Femur (tissue), 1 donor: ENCODE measurements around the gene CADPS.

Experiments used
- DNase-seq: peaks from one replicate; pipeline ENCODE4 v3.0.0-alpha.2; 2017

CADPS gene

GRCh38 chr3:62805580-62806277 is 69.5 kb downstream of the CADPS start:
- DNase-seq = no peak

- no peak for DNase-seq
Observed at GRCh38 chr3:62805106-62805505, 70.1 kb downstream of the CADPS start.

DNA sequence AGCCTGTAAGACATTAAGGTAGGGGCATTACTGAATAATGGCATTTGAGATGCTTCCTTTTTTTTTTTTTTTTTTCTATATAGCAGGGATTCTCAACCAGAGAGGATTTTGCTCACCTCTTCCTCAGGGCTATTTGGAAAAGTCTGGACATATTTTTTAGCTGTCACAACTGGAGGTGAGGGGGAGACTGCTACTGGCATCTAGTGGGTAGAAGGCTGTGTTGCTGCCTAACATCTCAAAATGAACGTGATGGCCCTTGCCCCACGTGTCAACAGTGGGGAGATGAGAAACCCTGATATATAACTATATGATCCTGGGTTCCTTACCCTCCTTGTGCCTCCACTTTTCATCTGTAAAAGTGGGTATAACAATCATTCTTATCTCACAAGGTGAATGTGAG is 71.9 kb downstream of the CADPS start:
- no peak for DNase-seq

DNA sequence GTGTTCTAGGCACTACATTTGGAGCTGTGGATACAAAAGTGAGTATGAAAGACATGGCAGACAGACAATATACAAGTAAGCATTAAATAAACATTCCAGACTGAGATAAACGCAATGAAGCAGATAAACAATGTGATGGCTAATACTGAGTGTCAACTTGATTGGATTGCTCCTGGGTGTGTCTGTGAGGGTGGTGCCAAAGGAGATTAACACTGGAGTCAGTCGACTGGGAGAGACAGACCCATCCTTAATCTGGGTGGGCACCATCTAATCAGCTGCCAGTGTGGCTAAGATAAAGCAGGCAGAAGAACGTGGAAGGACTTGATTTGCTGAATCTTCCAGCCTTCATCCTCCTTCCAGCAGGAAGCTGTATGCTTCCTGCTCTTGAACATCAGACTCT is 77.2 kb downstream of the CADPS start:
- DNase-seq = no peak

DNA sequence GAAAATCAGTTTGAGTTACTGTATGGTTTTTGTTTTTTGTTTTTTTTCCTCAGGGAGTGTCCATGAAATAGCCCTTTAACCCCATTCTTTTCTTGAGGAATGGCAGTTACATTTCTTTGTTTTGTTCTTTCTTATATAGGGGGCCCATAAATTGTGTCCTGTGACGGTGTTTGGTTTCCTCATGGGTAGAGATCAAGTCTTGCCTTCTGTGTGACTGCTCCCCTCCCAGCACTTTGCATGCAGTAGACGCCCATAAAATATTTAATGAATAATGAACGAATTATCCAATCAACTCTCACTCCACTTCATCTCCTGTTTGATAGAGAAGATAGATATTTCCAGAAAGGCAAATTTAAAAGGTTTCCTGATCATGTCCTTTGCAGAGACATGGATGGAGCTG is 78.1 kb downstream of the CADPS start:
- DNase-seq = no peak

DNA sequence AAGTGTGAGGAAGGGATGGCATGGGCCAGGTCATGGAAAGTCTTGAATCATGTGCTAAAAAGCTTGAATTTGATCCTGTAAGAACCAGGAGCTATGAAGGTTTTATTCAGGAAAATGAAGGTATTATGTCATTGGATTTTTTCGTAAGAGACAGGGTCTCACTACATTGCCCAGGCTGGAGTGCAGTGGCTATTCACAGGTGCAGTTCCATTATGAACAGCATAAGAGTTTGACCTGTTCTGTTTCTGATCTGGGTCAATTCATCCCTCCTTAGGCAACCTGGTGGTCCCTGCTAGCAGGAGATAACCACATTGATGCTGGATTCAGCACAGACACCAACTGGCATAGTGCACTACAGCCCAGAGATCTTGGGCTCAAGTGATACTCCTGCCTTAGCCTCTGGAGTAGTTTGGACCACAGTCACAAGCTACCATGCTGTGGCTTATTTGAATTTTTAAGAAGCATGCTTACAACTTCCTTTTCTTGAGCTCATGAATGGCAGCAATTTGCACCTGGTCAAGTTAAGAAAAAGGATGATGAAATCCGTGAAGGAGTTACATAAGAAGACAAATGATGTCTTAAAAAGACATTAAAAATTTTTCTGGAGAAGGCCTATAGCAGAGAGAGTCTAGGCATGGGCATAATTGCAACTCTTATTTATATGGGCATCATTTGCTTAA is 79.1 kb downstream of the CADPS start:
- no peak for DNase-seq

GRCh38 chr3:62793946-62794345 is 81.3 kb downstream of the CADPS start:
- no peak for DNase-seq

- DNase-seq = no peak
Observed at GRCh38 chr3:62785384-62785783, 89.8 kb downstream of the CADPS start.

DNA sequence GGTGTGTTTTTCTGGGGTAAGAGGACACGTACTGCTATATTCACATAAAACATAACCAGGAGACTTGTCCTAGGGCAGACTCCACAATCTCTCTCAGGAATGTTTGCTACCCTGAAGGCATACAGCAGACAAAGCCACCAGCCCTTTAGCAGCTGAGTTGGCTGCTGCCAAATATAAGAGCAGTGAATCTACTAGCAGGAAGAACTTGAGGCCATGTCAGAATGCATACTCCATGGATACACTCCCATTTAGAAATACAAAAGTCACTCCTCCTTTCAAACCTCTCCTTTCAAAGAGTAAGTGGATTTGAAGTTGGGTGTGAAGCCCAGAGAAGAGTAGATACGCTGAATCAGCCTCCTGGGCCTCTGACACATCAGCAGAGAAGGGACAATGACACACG is 94.1 kb downstream of the CADPS start:
- DNase-seq = no peak

DNA sequence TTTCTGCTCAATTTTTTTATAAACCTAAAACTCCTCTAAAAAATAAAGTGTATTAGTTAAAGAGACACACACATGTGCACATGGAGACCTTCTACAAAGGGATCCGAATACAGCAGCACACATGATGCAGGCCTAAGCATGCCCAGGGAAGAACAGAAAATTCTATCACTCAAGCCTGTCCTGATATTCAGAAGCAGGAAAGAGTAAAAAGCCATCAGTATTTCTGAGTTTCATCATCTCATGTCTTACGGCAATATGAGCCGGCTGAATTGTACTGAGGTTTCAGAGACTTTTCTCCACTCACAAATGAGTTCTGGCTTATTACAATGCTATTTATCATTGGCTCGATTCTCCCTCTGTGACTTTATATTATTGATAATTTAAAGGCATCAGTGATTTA is 97.5 kb downstream of the CADPS start:
- no peak for DNase-seq

DNA sequence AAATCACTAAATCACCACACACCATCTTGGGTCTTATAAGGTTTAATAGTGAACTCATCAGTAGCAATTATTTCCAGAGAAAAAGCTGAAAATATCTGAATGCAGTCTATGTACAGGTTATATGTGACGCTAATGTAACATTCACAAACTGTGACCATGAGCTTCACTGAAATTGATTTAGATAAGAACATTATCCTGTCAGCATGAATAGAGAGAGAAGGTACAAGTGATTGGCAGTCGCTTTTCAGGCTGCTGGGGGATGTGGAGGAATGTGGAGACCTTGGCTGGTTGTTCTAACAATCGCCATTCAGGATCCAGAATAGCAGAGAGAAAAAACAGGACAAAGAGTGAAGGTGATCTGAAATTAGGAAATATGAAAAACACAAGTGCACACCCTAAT is 98.1 kb downstream of the CADPS start:
- no peak for DNase-seq

- DNase-seq = no peak
Observed at GRCh38 chr3:62774221-62774620, 101.0 kb downstream of the CADPS start.

GRCh38 chr3:62771331-62772072 is 103.7 kb downstream of the CADPS start:
- no peak for DNase-seq

- DNase-seq = no peak
Observed at GRCh38 chr3:62768896-62769295, 106.3 kb downstream of the CADPS start.

GRCh38 chr3:62761711-62762110 is 113.5 kb downstream of the CADPS start:
- no peak for DNase-seq

DNA sequence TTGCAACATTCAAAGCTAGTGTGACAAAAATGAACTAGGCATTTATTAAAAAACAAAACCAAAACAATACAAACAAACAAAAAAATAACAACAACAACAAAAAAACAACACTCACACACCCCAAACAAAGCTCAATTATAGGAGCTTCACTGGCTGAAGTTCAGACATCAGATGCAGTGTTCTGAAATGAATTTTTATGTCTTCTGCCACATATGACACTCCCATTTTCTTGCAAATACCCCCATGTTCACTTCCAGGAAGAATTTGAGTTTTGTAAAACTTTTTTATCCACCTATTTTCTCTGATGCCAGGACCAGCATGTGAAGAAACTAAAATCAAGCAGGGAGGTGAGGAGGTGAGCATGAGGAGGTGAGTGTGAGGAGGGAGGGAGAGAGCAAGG is 113.9 kb downstream of the CADPS start:
- no peak for DNase-seq

DNA sequence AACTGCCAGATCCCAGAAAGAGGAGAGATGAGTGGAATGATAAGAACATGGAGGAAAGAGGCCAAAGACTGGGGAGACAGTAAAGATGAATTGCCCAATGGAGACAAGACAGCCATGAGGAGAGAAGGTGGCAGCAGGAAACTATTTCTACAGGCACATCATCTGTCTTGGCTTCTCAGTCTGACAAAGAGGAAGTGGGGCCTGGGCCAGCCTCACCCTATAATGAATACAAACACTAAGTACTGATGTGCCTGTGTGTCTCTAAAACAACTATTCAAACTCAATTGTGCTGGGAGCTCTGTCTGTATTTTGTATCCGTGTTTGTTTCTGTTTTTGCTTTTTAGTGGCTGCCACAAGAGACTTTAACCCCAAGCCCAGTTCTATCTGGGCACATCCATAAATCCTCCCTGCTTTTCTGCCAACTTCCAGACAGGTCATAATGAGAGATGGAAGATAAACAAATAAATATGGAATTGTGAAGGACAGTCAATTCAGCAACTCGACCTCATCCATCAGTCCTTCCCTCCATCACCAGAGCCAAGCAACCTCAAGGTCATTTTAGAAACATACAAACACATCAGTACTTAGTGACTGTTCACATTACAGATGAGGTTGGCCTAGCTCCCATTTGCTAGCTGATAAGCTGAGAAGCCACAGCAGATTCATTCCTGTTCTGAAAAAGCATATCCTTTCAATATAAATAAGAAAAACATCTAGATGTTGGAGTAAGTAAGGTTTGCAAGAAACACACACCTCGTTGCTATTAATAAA is 116.7 kb downstream of the CADPS start:
- DNase-seq = no peak

GRCh38 chr3:62757045-62757444 is 118.2 kb downstream of the CADPS start:
- no peak for DNase-seq

DNA sequence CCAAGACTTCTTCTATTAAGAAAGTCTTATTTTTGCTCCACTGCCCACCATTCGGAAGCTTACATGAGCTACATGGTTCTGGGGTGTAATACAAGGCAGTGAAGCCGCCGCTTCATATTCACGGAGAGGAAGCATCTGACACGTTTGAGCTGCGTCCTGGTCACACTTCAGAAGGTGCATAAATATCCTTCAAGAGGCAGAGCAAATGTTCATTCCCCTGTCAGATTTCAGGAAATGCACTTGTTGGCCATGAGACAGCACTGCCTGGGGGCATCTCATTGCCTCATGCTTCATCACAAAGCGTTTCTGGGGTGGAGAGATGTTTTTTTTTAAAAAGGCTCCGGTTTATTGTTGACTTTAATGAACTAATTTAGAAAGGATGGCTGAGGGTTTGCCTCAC is 119.9 kb downstream of the CADPS start:
- no peak for DNase-seq

DNA sequence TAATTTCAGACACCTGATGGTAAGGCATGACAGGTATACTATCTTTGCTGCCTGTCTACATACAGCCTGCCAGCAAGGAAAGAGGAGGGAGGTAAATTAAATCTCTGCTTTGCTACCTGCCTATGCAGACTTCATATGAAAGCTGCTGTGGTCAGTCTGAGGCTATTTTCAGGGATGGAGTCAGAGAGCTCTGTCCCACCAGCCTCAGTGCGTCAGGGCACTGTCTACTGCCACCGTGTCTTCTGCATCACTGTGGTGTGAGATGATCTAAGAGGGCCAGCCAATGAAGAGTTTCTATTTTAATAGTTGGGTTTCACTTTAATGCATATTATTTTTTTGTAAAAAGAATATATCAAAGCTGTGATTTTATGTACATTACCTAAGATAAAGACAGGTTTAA is 125.6 kb downstream of the CADPS start:
- no peak for DNase-seq

DNA sequence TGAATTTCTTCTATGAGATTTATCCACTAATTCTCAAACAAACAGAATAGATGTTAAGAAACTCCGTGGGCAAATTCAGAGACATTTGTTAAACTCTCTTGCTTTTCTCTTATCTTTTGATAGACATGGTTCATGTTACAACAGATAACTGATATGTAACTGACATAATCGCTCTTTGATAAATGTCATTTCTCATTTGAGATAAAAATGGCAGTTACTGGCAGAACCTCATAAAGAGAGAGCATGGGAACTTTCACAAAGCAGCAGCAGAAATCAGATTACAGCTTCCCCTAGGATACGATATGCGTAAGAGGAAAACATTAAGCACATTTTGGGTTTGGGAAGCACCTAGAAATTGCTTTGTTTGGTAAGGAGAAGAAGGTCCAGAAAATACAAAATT is 126.1 kb downstream of the CADPS start:
- no peak for DNase-seq

GRCh38 chr3:62737449-62737848 is 137.8 kb downstream of the CADPS start:
- DNase-seq = no peak

GRCh38 chr3:62735510-62735909 is 139.7 kb downstream of the CADPS start:
- no peak for DNase-seq
